Measurements from ENCODE around the gene SRD5A2.

DNA sequence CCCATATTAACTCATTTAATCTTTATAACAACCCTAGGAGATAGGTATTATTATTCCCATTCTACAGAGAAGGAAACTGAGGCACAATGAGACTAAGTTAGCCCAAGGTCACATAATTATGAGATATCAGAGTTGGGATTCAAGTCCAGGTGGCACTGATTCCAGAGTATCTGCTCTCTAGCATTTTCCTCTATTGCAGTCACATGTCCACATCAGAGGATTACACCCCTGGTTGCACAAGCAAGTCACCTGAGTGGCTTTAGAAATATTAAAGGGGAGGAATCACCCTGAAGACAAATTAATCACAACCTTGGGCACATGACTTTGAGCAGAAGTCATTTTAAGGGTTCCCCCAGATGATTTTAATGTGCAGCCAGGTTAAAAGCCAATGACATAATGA lies 23.8 kb downstream of the SRD5A2 start:
- TF ChIP-seq EZH2 (IDR thresholded peaks at IDR 0.05; ENCODE audit: insufficient read depth, poor library complexity, severe bottlenecking) (no peak), EZH2phosphoT487 (IDR thresholded peaks at IDR 0.05; ENCODE audit: insufficient read depth, low read depth) (no peak)
